ENCODE results near the gene MALT1.
A peak's percentile ranks its signal among the peaks of the same experiment; 100 is the strongest.

MALT1 gene

GRCh38 chr18:58654896-58655614, 16.2 kb upstream of the MALT1 start:
- DNase-seq: no peak

- DNase-seq: no peak
These were observed 14.2 kb upstream of the MALT1 start for GRCh38 chr18:58657081-58657480.

- DNase-seq: no peak
These were observed 13.8 kb upstream of the MALT1 start for GRCh38 chr18:58657494-58657893.

GRCh38 chr18:58659691-58660090, 11.6 kb upstream of the MALT1 start:
- no peak for DNase-seq

- DNase-seq: no peak
These were observed 10.3 kb upstream of the MALT1 start for GRCh38 chr18:58660915-58661314.

- DNase-seq: no peak
These were observed 9.8 kb upstream of the MALT1 start for GRCh38 chr18:58661423-58661822.

- no peak for DNase-seq
These were observed 9.1 kb upstream of the MALT1 start for GRCh38 chr18:58662118-58662517.

GRCh38 chr18:58666176-58666575, 5.1 kb upstream of the MALT1 start:
- no peak for DNase-seq

GRCh38 chr18:58668211-58668610, 3.1 kb upstream of the MALT1 start:
- no peak for DNase-seq

- no peak for DNase-seq
These were observed 2.4 kb upstream of the MALT1 start for GRCh38 chr18:58668897-58669296.

- peak; percentile 16 for DNase-seq
These were observed 1.4 kb upstream of the MALT1 start for GRCh38 chr18:58669731-58670378.

- peak; percentile 2 for DNase-seq
These were observed 708 bp upstream of the MALT1 start for GRCh38 chr18:58670404-58671110.

GRCh38 chr18:58671632-58672564, 633 bp downstream of the MALT1 start:
- peak; percentile 59 for DNase-seq

- DNase-seq: no peak
These were observed 2.9 kb downstream of the MALT1 start for GRCh38 chr18:58674159-58674558.

GRCh38 chr18:58674863-58675472, 3.7 kb downstream of the MALT1 start:
- no peak for DNase-seq

GRCh38 chr18:58676270-58676669, 5.0 kb downstream of the MALT1 start:
- DNase-seq: no peak

- peak; percentile 17 for DNase-seq
These were observed 11.3 kb downstream of the MALT1 start for GRCh38 chr18:58682429-58683069.

- no peak for DNase-seq
These were observed 16.6 kb downstream of the MALT1 start for GRCh38 chr18:58687871-58688308.

- no peak for DNase-seq
These were observed 19.0 kb downstream of the MALT1 start for GRCh38 chr18:58690259-58690658.

- no peak for DNase-seq
These were observed 20.0 kb downstream of the MALT1 start for GRCh38 chr18:58691256-58691655.

GRCh38 chr18:58692422-58693185, 21.3 kb downstream of the MALT1 start:
- no peak for DNase-seq

Measured in NCI-H510A (cell line).